GM10266 (cell line): Measurements from ENCODE around the gene CFAP410.

ENCODE experiments used
- DNase-seq: peaks from one replicate; pipeline ENCODE4 v3.0.0; 2012; ENCODE audit errors: extremely low spot score
- TF ChIP-seq, protein P1 (sequence below): IDR thresholded peaks from 2 replicates; pipeline ENCODE4 v1.5.1; 2012; ENCODE audit warnings: mild to moderate bottlenecking, low read depth; ENCODE audit not compliant: control insufficient read depth, insufficient read depth; ENCODE audit errors: missing control alignments

Gene CFAP410

DNA sequence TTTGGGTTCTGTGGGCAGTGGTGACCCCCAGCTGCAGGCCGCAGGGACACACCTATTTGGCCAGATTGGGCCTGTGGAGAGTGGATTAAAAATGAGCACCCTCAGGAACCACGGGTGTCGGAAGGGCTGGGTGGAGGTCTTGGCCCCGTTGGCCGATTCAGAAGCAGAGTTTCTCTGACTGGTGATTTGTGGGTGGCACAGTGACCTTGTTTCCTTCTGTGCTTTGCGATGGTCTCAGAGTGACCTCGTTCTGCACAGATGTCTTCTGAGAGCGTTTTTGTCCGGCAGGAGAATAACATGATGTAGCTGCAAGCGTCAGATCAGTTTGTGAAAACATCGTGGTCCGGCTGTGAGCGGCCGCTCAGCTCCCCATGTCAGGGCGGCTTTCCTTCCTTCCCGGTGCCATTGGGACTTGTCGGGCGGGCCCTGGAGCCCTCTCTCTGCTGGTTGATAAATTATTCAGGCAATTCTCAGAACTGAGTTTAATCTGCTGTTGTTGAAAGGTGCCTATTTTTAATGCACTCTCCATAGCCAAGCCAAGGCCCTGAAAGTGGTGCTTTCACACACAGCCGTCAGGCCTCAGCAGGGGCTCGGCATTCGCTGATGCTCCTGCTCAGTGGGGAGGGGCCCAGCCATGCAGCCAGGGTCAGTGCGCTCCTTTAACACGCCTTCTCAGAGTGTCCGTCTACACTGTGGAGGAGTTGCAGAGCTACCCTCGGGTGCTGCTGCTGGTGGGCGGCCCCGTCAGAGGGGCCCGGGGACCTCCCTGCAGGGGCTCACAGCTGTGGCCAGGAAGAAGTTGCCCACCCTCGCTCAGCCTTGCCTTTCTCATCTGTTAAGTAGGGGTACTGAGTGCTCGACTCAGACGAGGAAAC lies 41.0 kb upstream of the CFAP410 start:
- no peak for DNase-seq
- TF ChIP-seq, protein P1, sequence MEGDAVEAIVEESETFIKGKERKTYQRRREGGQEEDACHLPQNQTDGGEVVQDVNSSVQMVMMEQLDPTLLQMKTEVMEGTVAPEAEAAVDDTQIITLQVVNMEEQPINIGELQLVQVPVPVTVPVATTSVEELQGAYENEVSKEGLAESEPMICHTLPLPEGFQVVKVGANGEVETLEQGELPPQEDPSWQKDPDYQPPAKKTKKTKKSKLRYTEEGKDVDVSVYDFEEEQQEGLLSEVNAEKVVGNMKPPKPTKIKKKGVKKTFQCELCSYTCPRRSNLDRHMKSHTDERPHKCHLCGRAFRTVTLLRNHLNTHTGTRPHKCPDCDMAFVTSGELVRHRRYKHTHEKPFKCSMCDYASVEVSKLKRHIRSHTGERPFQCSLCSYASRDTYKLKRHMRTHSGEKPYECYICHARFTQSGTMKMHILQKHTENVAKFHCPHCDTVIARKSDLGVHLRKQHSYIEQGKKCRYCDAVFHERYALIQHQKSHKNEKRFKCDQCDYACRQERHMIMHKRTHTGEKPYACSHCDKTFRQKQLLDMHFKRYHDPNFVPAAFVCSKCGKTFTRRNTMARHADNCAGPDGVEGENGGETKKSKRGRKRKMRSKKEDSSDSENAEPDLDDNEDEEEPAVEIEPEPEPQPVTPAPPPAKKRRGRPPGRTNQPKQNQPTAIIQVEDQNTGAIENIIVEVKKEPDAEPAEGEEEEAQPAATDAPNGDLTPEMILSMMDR, result no peak

DNA sequence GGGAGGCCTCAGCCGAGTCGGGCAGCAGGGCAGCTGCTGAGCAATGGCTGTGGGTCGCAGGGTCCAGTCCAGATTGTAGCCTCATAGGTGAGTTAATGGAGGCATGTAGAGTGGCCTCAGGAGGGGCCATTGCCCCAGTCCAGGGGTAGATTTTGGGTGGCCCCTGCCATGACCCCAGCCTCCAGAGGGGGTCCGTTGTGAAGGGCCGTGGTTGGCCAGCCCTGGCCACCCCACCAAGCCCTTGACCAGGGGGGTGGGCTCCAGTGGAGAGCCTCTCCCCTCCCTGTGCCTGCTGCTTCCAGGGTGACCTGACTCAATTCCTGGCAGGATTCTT lies 40.3 kb upstream of the CFAP410 start:
- TF ChIP-seq, protein P1, result no peak
- DNase-seq, result no peak

DNA sequence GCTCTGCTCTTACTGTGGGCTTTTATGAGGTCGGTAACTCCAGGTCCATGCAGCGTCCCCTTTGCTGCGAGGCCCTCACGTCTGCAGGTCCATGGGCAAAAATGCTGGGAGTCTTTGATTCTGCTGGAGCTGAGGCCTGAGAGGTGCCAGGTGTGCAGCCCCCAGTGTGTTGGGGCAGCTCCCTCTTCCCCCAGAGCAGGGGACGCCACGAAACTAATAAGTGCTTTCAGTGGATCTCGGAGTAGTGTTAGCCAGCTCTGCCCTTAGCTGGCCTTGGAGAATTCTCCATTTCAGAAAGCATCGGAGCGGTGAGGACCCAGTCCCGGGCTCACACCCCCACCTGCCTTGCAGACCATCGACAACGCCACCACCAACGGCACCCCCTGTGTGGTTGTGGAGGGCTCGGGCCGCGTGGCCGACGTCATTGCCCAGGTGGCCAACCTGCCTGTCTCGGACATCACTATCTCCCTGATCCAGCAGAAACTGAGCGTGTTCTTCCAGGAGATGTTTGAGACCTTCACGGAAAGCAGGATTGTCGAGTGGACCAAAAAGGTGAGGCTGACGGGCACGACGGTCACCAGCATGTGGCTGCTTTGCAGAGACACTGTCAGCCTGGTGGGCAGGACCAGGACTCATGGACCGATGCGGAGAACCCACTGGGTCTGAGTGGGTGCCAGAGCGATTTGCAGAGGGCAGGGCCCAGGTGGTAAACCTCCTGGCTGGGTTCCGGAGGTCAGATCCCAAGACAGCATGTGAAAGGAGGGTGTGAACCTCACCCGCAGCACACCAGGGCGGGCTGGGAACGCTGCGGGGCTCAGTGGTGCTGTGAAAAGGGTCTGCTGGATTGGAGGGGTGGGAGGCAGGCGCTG lies 39.7 kb upstream of the CFAP410 start:
- DNase-seq, result no peak
- TF ChIP-seq, protein P1, result no peak

DNA sequence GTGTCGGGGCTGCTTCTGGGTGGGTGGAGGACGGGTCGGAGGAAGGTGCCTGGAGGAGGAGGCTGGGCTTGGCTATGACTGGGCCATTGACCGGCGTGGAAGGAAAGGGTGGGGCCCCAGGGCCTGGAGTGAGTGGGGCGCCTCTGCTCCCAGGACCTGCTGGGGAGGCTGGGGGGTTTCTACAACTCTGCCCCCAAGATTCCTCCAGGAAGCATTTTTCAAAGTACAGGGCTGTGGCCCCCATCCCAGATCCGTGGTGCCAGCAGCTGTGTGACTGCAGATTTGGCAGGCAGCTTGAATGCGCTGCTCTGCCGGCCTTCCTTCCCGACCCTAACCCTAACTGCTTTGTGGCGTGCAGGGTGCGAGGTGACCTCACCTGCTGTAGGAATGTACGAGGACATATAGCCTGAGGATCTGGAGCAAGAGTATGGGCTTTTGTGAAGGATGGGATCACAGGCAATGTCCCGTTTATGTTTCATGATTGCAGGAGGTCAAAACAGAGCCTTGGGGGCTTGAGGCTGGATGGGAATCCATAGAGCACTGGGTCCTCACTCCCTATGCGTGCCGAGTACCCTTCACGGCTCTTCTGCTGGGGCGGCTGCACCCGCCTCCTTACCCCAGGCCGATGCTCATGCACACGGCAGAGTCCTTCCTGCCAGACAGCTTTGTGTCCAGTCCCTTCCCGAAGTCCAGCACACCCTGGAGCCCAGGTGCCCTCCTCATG lies 38.9 kb upstream of the CFAP410 start:
- DNase-seq, result no peak
- TF ChIP-seq, protein P1, result no peak

DNA sequence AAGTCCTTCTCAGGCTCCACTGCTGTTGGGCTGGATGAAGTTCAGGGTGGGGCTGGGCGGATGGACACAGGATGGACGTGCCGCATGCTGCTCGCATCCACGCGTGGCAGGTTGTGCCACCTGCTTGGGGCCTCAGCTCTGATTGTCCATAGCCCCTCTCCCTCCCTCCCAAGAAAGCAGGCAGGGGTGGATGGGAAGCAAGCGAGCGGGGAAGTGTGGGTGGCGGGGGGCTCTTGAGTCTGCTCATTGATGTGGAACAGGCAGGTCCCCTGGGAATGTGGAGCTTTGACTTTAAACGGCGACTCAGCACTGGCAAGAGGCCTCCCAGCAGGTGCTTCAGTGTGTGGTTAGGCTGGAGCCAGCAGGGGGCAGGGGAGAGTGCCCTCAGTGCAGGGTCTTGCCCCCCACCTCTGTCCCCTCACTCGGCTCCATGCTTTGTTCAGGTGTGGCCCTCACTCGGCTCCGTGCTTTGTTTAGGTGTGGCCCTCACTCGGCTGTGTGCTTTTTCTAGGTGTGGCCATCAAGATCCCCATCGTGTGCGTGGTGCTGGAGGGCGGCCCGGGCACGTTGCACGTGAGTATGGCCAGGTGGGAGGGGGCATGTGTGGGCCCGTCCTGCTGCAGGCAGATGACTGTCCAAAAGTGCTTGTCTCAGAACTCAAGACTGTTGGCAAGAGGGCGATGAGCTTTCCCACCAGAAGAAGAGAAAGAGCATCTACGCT lies 38.2 kb upstream of the CFAP410 start:
- DNase-seq, result no peak

DNA sequence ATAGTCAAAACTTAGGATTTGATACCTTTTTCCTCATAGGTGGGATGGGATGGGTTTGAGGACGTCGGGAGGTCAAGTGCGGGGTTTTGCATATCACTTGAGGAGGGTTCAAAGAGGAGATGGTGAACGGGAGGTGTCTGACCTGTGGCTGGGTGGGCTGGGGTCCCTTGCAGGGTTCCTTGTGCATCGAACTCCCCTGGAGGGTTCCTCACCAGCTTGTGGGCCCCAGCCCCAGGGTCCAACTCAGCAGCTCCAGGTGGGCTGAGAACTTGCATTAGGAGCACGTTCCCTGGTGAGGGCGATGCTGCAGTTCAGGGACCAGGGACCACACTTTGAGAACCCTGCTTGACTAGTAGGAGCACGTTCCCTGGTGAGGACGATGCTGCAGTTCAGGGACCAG lies 37.4 kb upstream of the CFAP410 start:
- no peak for DNase-seq
- TF ChIP-seq, protein P1, result no peak

More for the DNA sequence above, 38.2 kb upstream of the CFAP410 start:
- TF ChIP-seq, protein P1, result no peak
